ENCODE results near the gene CTXND1.

The CTXND1 gene

GRCh38 chr15:80211976-80212375 lies 40.0 kb downstream of the CTXND1 start:
- no peak for TF ChIP-seq CTCF (IDR thresholded peaks at IDR 0.05; ENCODE audit: borderline replicate concordance, insufficient read depth, low read depth, low read length)
- H3K4me3 ChIP-seq (ENCODE audit: low read depth, low read length) = no peak overlapping the region

GRCh38 chr15:80210611-80211573 lies 41.1 kb downstream of the CTXND1 start:
- H3K4me3 ChIP-seq (ENCODE audit: low read depth, low read length) = no peak overlapping the region
- TF ChIP-seq CTCF (IDR thresholded peaks at IDR 0.05; ENCODE audit: borderline replicate concordance, insufficient read depth, low read depth, low read length) = no peak

- TF ChIP-seq CTCF (IDR thresholded peaks at IDR 0.05; ENCODE audit: borderline replicate concordance, insufficient read depth, low read depth, low read length) = no peak
- H3K4me3 ChIP-seq (ENCODE audit: low read depth, low read length) = no peak overlapping the region
Observed at GRCh38 chr15:80208758-80209734, 43.0 kb downstream of the CTXND1 start.

GRCh38 chr15:80207887-80208286 lies 44.1 kb downstream of the CTXND1 start:
- H3K4me3 ChIP-seq (ENCODE audit: low read depth, low read length) = no peak overlapping the region
- TF ChIP-seq CTCF (IDR thresholded peaks at IDR 0.05; ENCODE audit: borderline replicate concordance, insufficient read depth, low read depth, low read length) = no peak

- TF ChIP-seq CTCF (IDR thresholded peaks at IDR 0.05; ENCODE audit: borderline replicate concordance, insufficient read depth, low read depth, low read length) = no peak
- no peak overlapping the region for H3K4me3 ChIP-seq (ENCODE audit: low read depth, low read length)
Observed at GRCh38 chr15:80204231-80204630, 47.8 kb downstream of the CTXND1 start.

GRCh38 chr15:80203361-80203885 lies 48.6 kb downstream of the CTXND1 start:
- H3K4me3 ChIP-seq (ENCODE audit: low read depth, low read length) = no peak overlapping the region
- TF ChIP-seq CTCF (IDR thresholded peaks at IDR 0.05; ENCODE audit: borderline replicate concordance, insufficient read depth, low read depth, low read length) = no peak

Measured in GM12875 (cell line).